A172 (cell line): ENCODE results near the gene ZNF821. TPM values are rescaled to one million over a fixed set of nuclear protein-coding genes. Genes with fewer than 3 reads are reported as not detected.
"Not testable (repeated sequence)": the region's sequence is repeated elsewhere in the genome, so short reads cannot be mapped to it uniquely, and the experiment has no call there.

Experiments
- DNase-seq: peaks from one replicate; pipeline ENCODE4 v3.0.0-alpha.2; 2015; ENCODE audit warnings: low spot score
- total RNA-seq: library from RNA; depleted of rRNA; stranded (reverse); fragments of >200 nt; shearing (Covaris generic); gene quantifications from 2 replicates; pipeline ENCODE4 v1.2.3, GENCODE V29; 2014

The ZNF821 gene
- total RNA-seq, 1 experiment from 2014 or later = 8.1 TPM

DNA sequence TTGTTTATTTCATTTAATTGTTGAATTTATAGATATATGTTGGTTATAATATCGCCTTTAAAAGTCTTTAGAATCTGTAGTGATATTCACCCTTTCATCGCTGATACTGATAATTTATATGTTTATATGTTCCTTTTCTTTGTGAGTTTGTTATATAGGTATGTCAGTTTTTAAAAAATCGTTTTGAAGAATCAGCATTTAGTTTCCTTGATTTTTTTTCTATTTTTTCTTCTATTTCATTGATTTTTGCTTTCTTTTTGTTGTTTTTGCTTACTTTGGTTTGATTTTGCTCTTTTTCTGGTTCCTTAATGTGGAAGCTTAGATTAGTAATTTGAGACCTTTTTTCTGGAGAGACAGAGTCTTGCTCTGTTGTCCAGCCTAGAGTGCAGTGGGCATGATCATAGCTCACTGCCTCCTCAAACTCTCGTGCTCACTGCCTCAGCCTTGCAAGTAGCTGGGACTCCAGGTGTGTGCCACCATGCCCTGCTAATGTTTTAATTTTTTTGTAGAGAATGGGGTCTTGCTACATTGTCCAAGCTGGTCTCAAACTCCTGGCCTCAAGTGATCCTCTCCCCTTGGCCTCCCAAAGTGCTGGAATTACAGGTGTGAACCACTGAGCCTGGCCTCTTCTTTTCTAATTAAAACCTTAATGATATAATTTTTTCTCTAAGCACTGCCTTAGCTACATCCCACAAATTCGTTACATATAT, 18.8 kb upstream of the ZNF821 start:
- DNase-seq = no peak

GRCh38 chr16:71899171-71899570, 15.2 kb upstream of the ZNF821 start:
- DNase-seq = no peak

DNA sequence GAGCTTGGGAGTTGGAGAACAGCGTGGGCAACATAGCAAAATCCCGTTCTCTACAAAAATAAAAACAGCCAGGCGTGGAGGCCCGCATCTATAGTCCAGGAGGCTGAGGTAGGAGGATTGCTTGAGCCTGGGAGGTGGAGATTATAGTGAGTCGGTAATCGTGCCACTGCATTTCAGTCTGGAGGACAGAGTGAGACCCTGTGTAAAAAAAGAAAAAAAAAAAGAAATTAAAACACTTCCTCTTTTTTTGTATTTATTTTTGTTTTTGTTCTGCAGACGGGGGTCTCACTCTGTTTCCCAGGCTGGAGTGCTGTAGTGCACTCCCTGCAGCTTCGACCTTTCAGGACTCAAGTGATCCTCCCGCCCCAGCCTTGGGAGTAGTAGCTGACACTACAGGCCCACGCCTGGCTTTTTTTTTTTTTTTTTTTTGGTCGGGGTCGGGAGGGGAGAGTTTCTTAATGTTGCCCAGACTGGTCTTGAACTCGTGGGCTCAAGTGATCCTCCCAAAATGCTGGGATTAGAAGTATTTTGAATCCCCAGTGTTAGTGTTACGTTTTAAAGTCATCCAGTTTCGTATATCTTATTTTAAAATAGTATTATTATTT, 12.9 kb upstream of the ZNF821 start:
- DNase-seq = no peak

- peak; percentile 29 for DNase-seq
These were observed 11.8 kb upstream of the ZNF821 start for GRCh38 chr16:71895679-71896365.

GRCh38 chr16:71894921-71895678, 11.1 kb upstream of the ZNF821 start, which contains the start of gene IST1:
Gene IST1 (plus strand): TSS chr16:71895531. CDS start chr16:71915641, 20,110 bp downstream.
- DNase-seq = peak; percentile 94

GRCh38 chr16:71894229-71894920, 10.4 kb upstream of the ZNF821 start:
- DNase-seq = peak; percentile 56

- DNase-seq = no peak
These were observed 9.9 kb upstream of the ZNF821 start for GRCh38 chr16:71893888-71894228.

GRCh38 chr16:71889147-71889546, 5.2 kb upstream of the ZNF821 start:
- no peak for DNase-seq

GRCh38 chr16:71885261-71885650, 1.3 kb upstream of the ZNF821 start:
- DNase-seq = no peak

- DNase-seq = no peak
These were observed 674 bp downstream of the ZNF821 start for GRCh38 chr16:71883168-71883848.

DNA sequence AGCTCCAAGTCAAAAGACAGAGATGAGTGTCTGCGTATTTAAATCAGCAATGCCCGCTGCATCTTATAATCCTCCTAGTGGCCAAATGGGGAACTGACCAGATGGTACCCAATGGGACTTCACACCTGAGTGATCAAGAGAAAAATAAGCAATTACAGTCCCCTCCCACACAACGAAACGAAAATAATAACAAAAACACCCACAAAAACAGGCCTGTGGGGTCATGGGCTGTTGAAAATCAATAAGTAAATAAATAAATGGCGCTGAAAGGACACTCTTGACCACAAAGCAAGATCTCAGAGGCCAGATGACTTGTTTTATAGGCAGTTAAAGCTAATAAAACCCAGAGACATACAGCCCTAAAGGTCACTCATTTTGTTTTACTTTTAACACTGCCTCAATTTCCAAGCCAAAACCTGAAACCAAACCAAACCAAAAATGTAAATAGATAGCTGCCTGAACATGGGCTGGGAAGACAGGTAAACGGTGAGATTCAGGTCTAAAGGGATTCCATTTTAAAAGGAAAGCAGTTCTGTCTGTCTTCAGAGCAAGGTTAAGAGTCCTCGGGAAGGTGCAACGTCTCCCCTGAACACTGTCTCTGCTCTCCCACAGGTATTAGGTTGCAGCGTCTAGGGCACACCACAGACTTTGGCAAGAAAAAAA, 1.3 kb downstream of the ZNF821 start:
- peak; percentile 76 for DNase-seq

- no peak for DNase-seq
These were observed 3.8 kb downstream of the ZNF821 start for GRCh38 chr16:71880176-71880575.

- DNase-seq = no peak
These were observed 5.1 kb downstream of the ZNF821 start for GRCh38 chr16:71878911-71879310.

DNA sequence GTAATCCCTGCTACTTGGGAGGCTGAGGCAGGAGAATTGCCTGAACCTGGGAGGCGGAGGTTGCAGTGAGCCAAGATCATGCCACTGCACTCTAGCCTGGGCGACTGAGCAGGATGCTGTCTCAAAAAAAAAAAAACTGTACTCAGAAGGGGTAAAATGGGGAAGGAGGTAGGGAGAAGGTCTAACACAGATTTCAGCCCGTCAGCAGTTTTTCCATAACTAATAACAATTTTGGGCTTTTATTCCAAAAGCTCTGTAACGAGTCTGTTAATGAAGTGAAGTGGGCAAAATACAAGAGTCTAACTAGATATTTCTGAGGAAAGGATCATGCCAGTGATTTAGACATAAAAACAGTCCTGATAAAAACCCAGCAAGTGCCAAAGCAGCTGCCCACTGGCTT, 10.8 kb downstream of the ZNF821 start:
- DNase-seq = no peak

DNA sequence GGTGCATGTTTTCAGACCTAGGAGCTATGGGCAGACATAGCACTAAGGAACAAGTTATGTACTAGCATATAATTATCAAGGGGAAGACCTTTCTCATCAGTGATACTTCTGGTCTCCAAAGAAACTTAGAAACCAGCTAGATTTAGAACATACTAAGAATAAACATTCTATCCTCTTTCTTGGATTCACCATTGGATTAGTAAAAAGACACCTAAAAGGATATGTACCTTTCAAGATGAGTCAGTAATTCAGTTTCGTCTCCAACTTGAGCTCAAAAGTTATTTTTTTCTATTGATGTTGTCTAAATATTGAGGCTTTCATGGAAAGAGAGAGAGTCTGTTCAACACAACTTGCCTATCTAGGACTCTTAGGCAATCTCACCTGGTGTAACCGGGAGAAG, 13.2 kb downstream of the ZNF821 start:
- DNase-seq = no peak

- no peak for DNase-seq
These were observed 14.9 kb downstream of the ZNF821 start for GRCh38 chr16:71869089-71869488.

GRCh38 chr16:71867939-71868338, 16.0 kb downstream of the ZNF821 start:
- DNase-seq = no peak

- DNase-seq = not testable (repeated sequence)
These were observed 16.8 kb downstream of the ZNF821 start for GRCh38 chr16:71867175-71867574.

GRCh38 chr16:71865173-71865863, 18.7 kb downstream of the ZNF821 start:
- no peak for DNase-seq

DNA sequence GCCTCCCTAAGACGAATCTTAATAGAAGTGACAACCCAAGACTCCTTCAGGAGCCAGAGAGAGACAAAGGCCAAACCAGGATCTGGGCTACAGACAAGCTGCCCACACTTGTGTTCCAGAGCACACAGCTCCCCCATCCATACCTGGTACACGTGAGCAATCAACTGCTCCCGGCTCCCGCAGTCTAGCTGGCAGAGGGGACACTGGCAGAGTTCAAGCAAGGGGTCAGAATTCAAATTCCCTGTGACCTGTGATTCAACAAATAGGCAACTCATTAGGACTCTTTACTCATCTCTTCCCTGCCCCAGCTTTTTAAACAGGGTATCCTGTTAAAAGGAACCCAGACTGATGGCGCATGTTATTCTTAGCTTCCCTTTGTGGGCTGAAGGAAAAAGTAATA, 20.0 kb downstream of the ZNF821 start:
- no peak for DNase-seq
